HepG2 (cell line): ENCODE data around the gene LMBRD2. TPM values are rescaled to one million over a fixed set of nuclear protein-coding genes. Genes with fewer than 3 reads are reported as not detected.

ENCODE experiments used
- ATAC-seq: fragments of 200-7000 bp; cut with Tn5 transposase; 3 replicates; pipeline ENCODE4 v1.9.1; 2020; ENCODE audit warnings: mild to moderate bottlenecking, moderate library complexity
- BruUV-seq: library from RNA; stranded (reverse); fragments of 400-500 nt; replicated peaks from 2 replicates; lab custom pipeline; 2021; lab: Mats Ljungman, UMichigan
- CTCF ChIA-PET: fragments of 300-600 bp; formaldehyde crosslinking; extraction: SDS; loops from one replicate; lab custom pipeline; 2021; ENCODE audit warnings: low total read pairs, inconsistent platforms, low intra/inter-chr PET ratio; lab: Yijun Ruan, JAX
- POLR2A ChIA-PET: fragments of 350-600 bp; sonication (Branson Sonifier 250); formaldehyde crosslinking; loops from one replicate; lab custom pipeline; 2020; ENCODE audit warnings: antibody characterized with exemption, inconsistent platforms; lab: Yijun Ruan, JAX
- DNase-seq: peaks from one replicate; pipeline ENCODE4 v3.0.0-alpha.2; 2015; ENCODE audit warnings: low spot score
- FAIRE-seq: peaks from 3 replicates; lab custom pipeline; 2011; peaks lifted over from hg19 to GRCh38; lab: Jason Lieb, UNC
- H2AFZ ChIP-seq: one replicate; pipeline ENCODE4 v1.6.1; 2011; ENCODE audit warnings: low read length, inconsistent platforms
- H3K27ac ChIP-seq: fragments of 300-600 bp; 3 replicates; pipeline ENCODE4 v1.8.0; 2011; ENCODE audit warnings: mixed run types, mild to moderate bottlenecking, mixed read lengths, low read length, inconsistent platforms; ENCODE audit not compliant: insufficient read depth; ENCODE audit errors: extremely low read length
- H3K27me3 ChIP-seq, 2 experiments: fragments of 200-600 bp in 1 of 2; 2 replicates in 1 of 2; 3 replicates in 1 of 2; pipeline versions ENCODE4 v1.6.0 to v1.8.0; 2011; ENCODE audit warnings: low read length in 2 of 2, mild to moderate bottlenecking in 2 of 2, moderate library complexity in 2 of 2, inconsistent platforms in 1 of 2; ENCODE audit not compliant: insufficient read depth in 2 of 2, control insufficient read depth in 1 of 2
- H3K36me3 ChIP-seq, 2 experiments: fragments of 200-600 bp in 1 of 2; replicated peaks in 1 of 2; 2 replicates in 1 of 2; 3 replicates in 1 of 2; pipeline versions ENCODE4 v1.5.1 to v1.8.0; 2011; ENCODE audit warnings: low read length in 2 of 2, inconsistent platforms in 1 of 2; ENCODE audit not compliant: insufficient read depth in 2 of 2, control insufficient read depth in 1 of 2
- H3K4me1 ChIP-seq: 2 replicates; pipeline ENCODE4 v1.5.1; 2012; ENCODE audit warnings: low read length, inconsistent platforms; ENCODE audit not compliant: insufficient read depth
- H3K4me2 ChIP-seq: 2 replicates; pipeline ENCODE4 v1.6.0; 2011; ENCODE audit warnings: low read depth, low read length, inconsistent platforms
- H3K4me3 ChIP-seq, 3 experiments: fragments of 200-600 bp in 1 of 3; sonication (generic), shearing (Covaris generic) in 1 of 3; replicated peaks in 1 of 3; 2 replicates each; pipeline ENCODE4 v1.5.1; 2011 to 2016; ENCODE audit warnings: low read length in 3 of 3, inconsistent platforms in 2 of 3, low read depth in 2 of 3, mild to moderate bottlenecking in 2 of 3, control low read depth in 1 of 3, mixed read lengths in 1 of 3; ENCODE audit not compliant: insufficient read depth in 1 of 3
- H3K79me2 ChIP-seq: one replicate; pipeline ENCODE4 v1.6.1; 2011; ENCODE audit warnings: low read length, inconsistent platforms; ENCODE audit not compliant: insufficient read depth
- H3K9ac ChIP-seq: 2 replicates; pipeline ENCODE4 v1.6.0; 2011; ENCODE audit warnings: mild to moderate bottlenecking, low read depth, low read length, inconsistent platforms; ENCODE audit not compliant: insufficient read depth
- H3K9me3 ChIP-seq: 2 replicates; pipeline ENCODE4 v1.5.1; 2012; ENCODE audit warnings: mild to moderate bottlenecking, low read length
- H4K20me1 ChIP-seq: 2 replicates; pipeline ENCODE4 v1.6.0; 2011; ENCODE audit warnings: inconsistent platforms, mild to moderate bottlenecking, low read length, moderate library complexity; ENCODE audit not compliant: insufficient read depth
- ATF4 ChIP-seq, 2 experiments: fragments of 450-650 bp in 1 of 2; sonication (generic) in 1 of 2; formaldehyde crosslinking; IDR thresholded peaks; 2 replicates each; pipeline versions ENCODE4 v1.5.0 to v1.8.0; 2020 to 2022; ENCODE audit warnings: mild to moderate bottlenecking in 1 of 2, missing genetic modification reagents in 1 of 2
- CCDC6 ChIP-seq: sonication (generic); formaldehyde crosslinking; IDR thresholded peaks from 2 replicates; pipeline ENCODE4 v1.8.1; 2022; ENCODE audit warnings: mild to moderate bottlenecking, missing genetic modification reagents, moderate library complexity
- EHMT2 ChIP-seq: fragments of 200-600 bp; sonication (generic); IDR thresholded peaks from 2 replicates; pipeline ENCODE4 v1.7.0; 2017; ENCODE audit warnings: antibody characterized with exemption, low read depth, low read length, borderline replicate concordance
- FOXK2 ChIP-seq: fragments of 450-650 bp; IDR thresholded peaks from 2 replicates; pipeline ENCODE4 v1.6.1; 2016
- GTF2F1 ChIP-seq: fragments of 150-350 bp; IDR thresholded peaks from 2 replicates; pipeline ENCODE4 v1.6.1; 2014; ENCODE audit warnings: low read length
- HMG20A ChIP-seq: IDR thresholded peaks from 2 replicates; pipeline ENCODE4 v1.6.1; 2016; ENCODE audit warnings: borderline replicate concordance
- NCOA5 ChIP-seq: sonication (generic); formaldehyde crosslinking; IDR thresholded peaks from 2 replicates; pipeline ENCODE4 v1.4.0; 2020; ENCODE audit warnings: missing genetic modification reagents
- PLRG1 ChIP-seq: fragments of 450-650 bp; conservative IDR thresholded peaks from 2 replicates; pipeline ENCODE4 v1.6.1; 2016
- POLR2AphosphoS5 ChIP-seq: IDR thresholded peaks from 2 replicates; pipeline ENCODE4 v1.6.1; 2012; ENCODE audit warnings: low read depth, low read length
- SAP130 ChIP-seq: IDR thresholded peaks from 2 replicates; pipeline ENCODE4 v1.6.1; 2016; ENCODE audit warnings: low read depth
- TEAD2 ChIP-seq: sonication (generic); formaldehyde crosslinking; IDR thresholded peaks from 2 replicates; pipeline ENCODE4 v1.9.0; 2021; ENCODE audit warnings: missing genetic modification reagents
- TRIM22 ChIP-seq: fragments of 450-650 bp; IDR thresholded peaks from 2 replicates; pipeline ENCODE4 v1.6.1; 2017
- YY1 ChIP-seq: IDR thresholded peaks from 2 replicates; pipeline ENCODE4 v1.6.1; 2011; ENCODE audit warnings: low read length, low read depth, moderate library complexity, mild to moderate bottlenecking; ENCODE audit not compliant: insufficient read depth, insufficient replicate concordance
- ZBTB20 ChIP-seq: sonication (generic); formaldehyde crosslinking; IDR thresholded peaks from 2 replicates; pipeline ENCODE4 v1.8.1; 2023; ENCODE audit warnings: missing genetic modification reagents, low read depth, mild to moderate bottlenecking, borderline replicate concordance
- ZBTB21 ChIP-seq: sonication (generic); formaldehyde crosslinking; IDR thresholded peaks from 2 replicates; pipeline ENCODE4 v1.4.0; 2020; ENCODE audit warnings: missing genetic modification reagents
- ZNF549 ChIP-seq: sonication (generic); formaldehyde crosslinking; IDR thresholded peaks from 2 replicates; pipeline ENCODE4 v1.5.0; 2020; ENCODE audit warnings: missing genetic modification reagents
- ZNF777 ChIP-seq: sonication (generic); formaldehyde crosslinking; IDR thresholded peaks from 2 replicates; pipeline ENCODE4 v1.4.0; 2020; ENCODE audit warnings: missing genetic modification reagents
- WGBS: methylation state at CpG from one replicate; pipeline ENCODE4 v1.1.6; 2017; ENCODE audit warnings: low lambda C conversion rate; 5-methylcytosine and 5-hydroxymethylcytosine counted together
- in situ Hi-C: cut with HindIII; loops from 2 replicates; pipeline ENCODE4 v1.10.0; 2017; ENCODE audit warnings: low pct_unique_long_range_greater_than_20kb; ENCODE audit not compliant: extremely low pct_ligation_motif_present
- intact Hi-C: fragments of 100-400 bp; cut with micrococcal nuclease; formaldehyde crosslinking; loops from one replicate; pipeline ENCODE4 v1.10.0; 2022; ENCODE audit not compliant: unreplicated experiment
- polyA plus RNA-seq, 8 experiments: library from polyadenylated mRNA; depleted of rRNA in 3 of 8; stranded (reverse) in 7 of 8; unstranded in 1 of 8; fragments of >200 nt; fragmentation: Illumina TruSeq in 4 of 8; extraction: Trizol in 4 of 8; gene quantifications; 2 replicates each; pipeline versions ENCODE4 v1.2.1 to v1.2.3, GENCODE V29; 2011 to 2016; ENCODE audit warnings: low read depth in 4 of 8, missing spikeins in 1 of 8, mixed read lengths in 1 of 8; ENCODE audit not compliant: insufficient read depth in 1 of 8
- total RNA-seq, 5 experiments: library from RNA; depleted of rRNA; stranded (reverse); fragments of >200 nt; fragmentation: Illumina TruSeq; extraction: Trizol; gene quantifications; 2 replicates each; pipeline ENCODE4 v1.2.3, GENCODE V29; 2016; ENCODE audit warnings: low read depth in 1 of 5
- TF ChIP-seq, protein P1 (sequence below): sonication (generic); formaldehyde crosslinking; IDR thresholded peaks from 2 replicates; pipeline ENCODE4 v1.4.0; 2020; ENCODE audit warnings: low read depth, mild to moderate bottlenecking, missing genetic modification reagents
- TF ChIP-seq, protein P2 (sequence below): sonication (generic); formaldehyde crosslinking; IDR thresholded peaks from 2 replicates; pipeline ENCODE4 v1.4.0; 2020; ENCODE audit warnings: missing genetic modification reagents
- TF ChIP-seq, protein P3 (sequence below): sonication (generic); formaldehyde crosslinking; IDR thresholded peaks from 2 replicates; pipeline ENCODE4 v1.5.0; 2020; ENCODE audit warnings: mild to moderate bottlenecking, missing genetic modification reagents

Gene LMBRD2
- total and polyA plus RNA-seq, 2 of the 13 experiments (the other 11 are each of a cell fraction or from before 2014, with no cell fraction given), result 2.0 to 4.7 TPM

DNA sequence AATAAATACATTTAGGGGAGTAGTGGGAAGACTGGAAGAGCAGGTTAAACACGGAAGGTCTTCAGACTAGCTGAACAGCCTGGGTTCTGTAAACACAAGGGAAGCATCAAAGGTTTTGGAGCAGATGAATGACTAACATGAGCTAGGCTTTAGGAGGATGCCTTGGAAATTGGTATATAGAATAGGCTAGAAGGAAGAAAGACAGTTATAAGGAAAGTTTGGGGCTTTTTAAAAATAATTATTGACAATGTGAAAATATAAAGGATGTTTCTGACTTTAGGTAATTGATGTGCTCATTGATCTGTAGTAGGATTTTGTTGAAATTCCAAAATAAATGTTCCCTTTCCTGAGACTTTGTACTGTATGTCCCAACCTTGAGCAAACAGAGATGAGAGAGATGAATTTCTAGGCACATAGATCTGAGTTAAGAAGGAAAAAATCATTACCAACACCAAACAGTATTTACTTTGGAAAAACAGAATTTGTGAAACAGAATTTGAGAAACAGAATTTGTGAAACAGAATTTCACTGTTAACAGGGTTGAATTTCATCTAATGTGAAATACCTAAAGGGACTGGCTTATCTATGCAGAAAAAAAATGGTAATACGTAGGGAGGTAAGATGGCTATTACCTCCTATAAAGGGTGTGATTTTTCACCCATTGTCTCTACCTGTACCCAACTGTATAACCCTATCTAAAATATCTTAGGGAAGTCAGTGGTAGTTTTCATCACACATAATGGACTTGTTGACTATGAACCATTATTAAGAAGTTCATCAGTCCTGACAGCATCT is 29.1 kb upstream of the LMBRD2 start:
- H3K27me3 ChIP-seq, result no peaks in the 10 kb centered on the region
- no peaks in the 10 kb centered on the region for H4K20me1 ChIP-seq
- peaks cover 0 to 15% of the 10 kb centered on the region in 2 experiments; a peak in 3 of 5 replicates for H3K36me3 ChIP-seq
- H3K9ac ChIP-seq, result no peak overlapping the region; the same call in 1 of the 2 replicates
- DNase-seq (peak; percentile 88), ATAC-seq (peak; percentile 93), FAIRE-seq (peak; percentile 80)
- H3K9me3 ChIP-seq, result no peaks in the 10 kb centered on the region
- H3K4me1 ChIP-seq, result peaks cover 47% of the 10 kb centered on the region
- no TSS peak for BruUV-seq
- H3K79me2 ChIP-seq, result no peaks in the 10 kb centered on the region
- ChIA-PET CTCF (no interaction called here), POLR2A (interaction anchor here (0.9 to 3.6 kb wide), 4 partner anchors 27 to 60 kb away, joined by 3 to 34 read pairs (median 10); partner anchors contain the start of gene NADK2)
- peak overlapping the region in 1 of 3 experiments; percentile 21; a peak in 1 of 6 replicates for H3K4me3 ChIP-seq
- H3K4me2 ChIP-seq, result peak overlapping the region; percentile 60
- in situ Hi-C loops, result no loop called here
- 6% methylated on average over 2 of the region's 2 CpGs for WGBS
- intact Hi-C loops, result loop anchor here (1.0 to 5.0 kb wide), 3 partner anchors 27 to 103 kb away; no protein-coding TSS in a partner anchor
- H2AFZ ChIP-seq, result no peak overlapping the region
- H3K27ac ChIP-seq, result peak overlapping the region; percentile 80
- TF ChIP-seq, protein P1, sequence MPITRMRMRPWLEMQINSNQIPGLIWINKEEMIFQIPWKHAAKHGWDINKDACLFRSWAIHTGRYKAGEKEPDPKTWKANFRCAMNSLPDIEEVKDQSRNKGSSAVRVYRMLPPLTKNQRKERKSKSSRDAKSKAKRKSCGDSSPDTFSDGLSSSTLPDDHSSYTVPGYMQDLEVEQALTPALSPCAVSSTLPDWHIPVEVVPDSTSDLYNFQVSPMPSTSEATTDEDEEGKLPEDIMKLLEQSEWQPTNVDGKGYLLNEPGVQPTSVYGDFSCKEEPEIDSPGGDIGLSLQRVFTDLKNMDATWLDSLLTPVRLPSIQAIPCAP (CRISPR knock-in tag), result no peak
- peak in 1 of 2 experiments; percentile 65; a peak in 1 of 4 replicates for TF ChIP-seq ATF4 (CRISPR knock-in tag; IDR thresholded peaks at IDR 0.05)
- no peak for TF ChIP-seq ZBTB21
- TF ChIP-seq HMG20A (CRISPR knock-in tag), result peak; percentile 88
- no peak for TF ChIP-seq ZNF777 (CRISPR knock-in tag)
- TF ChIP-seq ZNF549 (CRISPR knock-in tag), result no peak
- TF ChIP-seq, protein P2, sequence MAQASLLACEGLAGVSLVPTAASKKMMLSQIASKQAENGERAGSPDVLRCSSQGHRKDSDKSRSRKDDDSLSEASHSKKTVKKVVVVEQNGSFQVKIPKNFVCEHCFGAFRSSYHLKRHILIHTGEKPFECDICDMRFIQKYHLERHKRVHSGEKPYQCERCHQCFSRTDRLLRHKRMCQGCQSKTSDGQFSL (CRISPR knock-in tag), result no peak
- TF ChIP-seq, protein P3, sequence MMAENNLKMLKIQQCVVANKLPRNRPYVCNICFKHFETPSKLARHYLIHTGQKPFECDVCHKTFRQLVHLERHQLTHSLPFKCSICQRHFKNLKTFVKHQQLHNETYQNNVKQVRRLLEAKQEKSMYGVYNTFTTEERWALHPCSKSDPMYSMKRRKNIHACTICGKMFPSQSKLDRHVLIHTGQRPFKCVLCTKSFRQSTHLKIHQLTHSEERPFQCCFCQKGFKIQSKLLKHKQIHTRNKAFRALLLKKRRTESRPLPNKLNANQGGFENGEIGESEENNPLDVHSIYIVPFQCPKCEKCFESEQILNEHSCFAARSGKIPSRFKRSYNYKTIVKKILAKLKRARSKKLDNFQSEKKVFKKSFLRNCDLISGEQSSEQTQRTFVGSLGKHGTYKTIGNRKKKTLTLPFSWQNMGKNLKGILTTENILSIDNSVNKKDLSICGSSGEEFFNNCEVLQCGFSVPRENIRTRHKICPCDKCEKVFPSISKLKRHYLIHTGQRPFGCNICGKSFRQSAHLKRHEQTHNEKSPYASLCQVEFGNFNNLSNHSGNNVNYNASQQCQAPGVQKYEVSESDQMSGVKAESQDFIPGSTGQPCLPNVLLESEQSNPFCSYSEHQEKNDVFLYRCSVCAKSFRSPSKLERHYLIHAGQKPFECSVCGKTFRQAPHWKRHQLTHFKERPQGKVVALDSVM (CRISPR knock-in tag), result no peak
- TF ChIP-seq TRIM22, result no peak
- TF ChIP-seq FOXK2, result no peak
- TF ChIP-seq GTF2F1, result no peak
- TF ChIP-seq SAP130 (CRISPR knock-in tag), result peak; percentile 64
- peak; percentile 32; the same call in 1 of the 2 replicates for TF ChIP-seq EHMT2
- peak; percentile 73; the same call in 1 of the 2 replicates for TF ChIP-seq ZBTB20 (CRISPR knock-in tag)
- peak; percentile 36 for TF ChIP-seq YY1
- TF ChIP-seq PLRG1, result no peak
- no peak for TF ChIP-seq CCDC6
- TF ChIP-seq POLR2AphosphoS5, result no peak
- no peak for TF ChIP-seq TEAD2 (CRISPR knock-in tag)
- no peak for TF ChIP-seq NCOA5
